Epithelial cell of proximal tubule (primary cell): Measurements from ENCODE around the gene CCRL2. TPM values are rescaled to one million over a fixed set of nuclear protein-coding genes. Genes with fewer than 3 reads are reported as not detected.

Source experiments
- DNase-seq: peaks from one replicate; pipeline ENCODE4 v3.0.0-alpha.2; 2011; ENCODE audit warnings: low read depth
- H3K4me3 ChIP-seq: 2 replicates; pipeline ENCODE4 v1.5.1; 2011; ENCODE audit warnings: low read depth, mild to moderate bottlenecking, low read length
- total RNA-seq: library from RNA; depleted of rRNA; stranded (reverse); fragments of >200 nt; gene quantifications from 2 replicates; pipeline ENCODE4 v1.2.3, GENCODE V29; 2015
- TF ChIP-seq, protein P1 (sequence below): conservative IDR thresholded peaks from 2 replicates; pipeline ENCODE4 v1.5.1; 2012; ENCODE audit warnings: low read depth, mild to moderate bottlenecking, low read length

The CCRL2 gene
- total RNA-seq, 1 donor from 2014 or later = not detected

DNA sequence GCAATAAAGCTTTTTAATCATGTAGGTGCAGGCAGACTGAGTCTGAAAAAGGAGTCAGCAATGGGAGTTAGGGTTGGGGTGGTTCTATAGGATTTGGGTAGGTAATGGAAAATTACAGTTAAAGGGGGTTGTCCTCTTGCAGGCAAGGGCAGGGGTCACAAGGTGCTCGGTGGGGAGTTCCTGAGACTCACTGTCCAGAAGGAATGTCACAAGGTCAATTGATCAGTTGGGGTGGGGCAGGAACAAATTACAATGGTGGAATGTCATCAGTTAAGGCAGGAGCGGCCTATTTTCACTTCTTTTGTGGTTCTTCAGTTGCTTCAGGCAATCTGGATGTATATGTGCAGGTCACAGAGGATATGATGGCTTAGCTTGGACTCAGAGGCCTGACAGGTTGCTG, 14.0 kb upstream of the CCRL2 start:
- no peak for DNase-seq
- TF ChIP-seq, protein P1, sequence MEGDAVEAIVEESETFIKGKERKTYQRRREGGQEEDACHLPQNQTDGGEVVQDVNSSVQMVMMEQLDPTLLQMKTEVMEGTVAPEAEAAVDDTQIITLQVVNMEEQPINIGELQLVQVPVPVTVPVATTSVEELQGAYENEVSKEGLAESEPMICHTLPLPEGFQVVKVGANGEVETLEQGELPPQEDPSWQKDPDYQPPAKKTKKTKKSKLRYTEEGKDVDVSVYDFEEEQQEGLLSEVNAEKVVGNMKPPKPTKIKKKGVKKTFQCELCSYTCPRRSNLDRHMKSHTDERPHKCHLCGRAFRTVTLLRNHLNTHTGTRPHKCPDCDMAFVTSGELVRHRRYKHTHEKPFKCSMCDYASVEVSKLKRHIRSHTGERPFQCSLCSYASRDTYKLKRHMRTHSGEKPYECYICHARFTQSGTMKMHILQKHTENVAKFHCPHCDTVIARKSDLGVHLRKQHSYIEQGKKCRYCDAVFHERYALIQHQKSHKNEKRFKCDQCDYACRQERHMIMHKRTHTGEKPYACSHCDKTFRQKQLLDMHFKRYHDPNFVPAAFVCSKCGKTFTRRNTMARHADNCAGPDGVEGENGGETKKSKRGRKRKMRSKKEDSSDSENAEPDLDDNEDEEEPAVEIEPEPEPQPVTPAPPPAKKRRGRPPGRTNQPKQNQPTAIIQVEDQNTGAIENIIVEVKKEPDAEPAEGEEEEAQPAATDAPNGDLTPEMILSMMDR = no peak
- H3K4me3 ChIP-seq = no peak overlapping the region

DNA sequence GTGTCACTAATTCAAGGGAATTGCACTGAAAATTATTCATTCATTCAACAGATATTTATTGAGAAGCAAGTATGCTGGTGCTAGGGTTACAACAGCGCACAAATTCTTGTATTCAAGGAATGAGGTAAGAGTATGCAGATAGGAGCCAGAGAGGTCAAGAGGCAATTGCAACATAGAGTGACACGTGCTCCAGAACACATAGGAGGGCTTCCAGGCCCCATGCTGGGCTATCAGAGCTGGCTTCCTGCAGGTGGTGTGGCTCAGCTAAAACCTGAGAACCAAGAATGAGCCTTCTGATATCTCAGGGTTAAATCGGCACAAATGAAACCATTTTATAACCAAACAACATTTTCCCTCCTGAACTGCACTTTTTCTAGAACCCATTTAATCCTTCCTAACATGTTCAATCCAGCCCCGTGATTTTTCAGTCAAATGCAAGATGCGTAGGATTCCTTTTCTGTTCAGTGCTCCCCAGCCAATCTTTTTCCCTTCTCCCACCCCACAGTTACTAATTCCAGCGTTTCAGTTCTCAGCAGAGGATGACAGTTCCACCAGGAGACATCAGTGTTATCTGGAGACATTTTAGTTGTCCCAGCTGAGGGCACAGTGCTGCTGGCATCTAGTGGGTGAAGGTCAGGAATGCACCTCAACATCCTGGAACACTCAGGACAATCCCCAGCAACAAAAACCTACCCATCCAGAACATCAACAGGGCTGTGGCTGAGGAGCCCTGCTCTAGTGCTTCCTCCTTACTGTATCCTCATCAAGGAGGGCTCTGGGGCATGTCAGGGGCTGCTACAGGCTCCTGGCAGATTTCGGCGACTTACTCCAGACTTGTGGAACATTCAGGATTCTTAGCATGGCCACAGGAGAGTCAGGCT, 13.3 kb upstream of the CCRL2 start:
- TF ChIP-seq, protein P1 = peak; percentile 17
- no peak for DNase-seq
- H3K4me3 ChIP-seq = no peak overlapping the region

DNA sequence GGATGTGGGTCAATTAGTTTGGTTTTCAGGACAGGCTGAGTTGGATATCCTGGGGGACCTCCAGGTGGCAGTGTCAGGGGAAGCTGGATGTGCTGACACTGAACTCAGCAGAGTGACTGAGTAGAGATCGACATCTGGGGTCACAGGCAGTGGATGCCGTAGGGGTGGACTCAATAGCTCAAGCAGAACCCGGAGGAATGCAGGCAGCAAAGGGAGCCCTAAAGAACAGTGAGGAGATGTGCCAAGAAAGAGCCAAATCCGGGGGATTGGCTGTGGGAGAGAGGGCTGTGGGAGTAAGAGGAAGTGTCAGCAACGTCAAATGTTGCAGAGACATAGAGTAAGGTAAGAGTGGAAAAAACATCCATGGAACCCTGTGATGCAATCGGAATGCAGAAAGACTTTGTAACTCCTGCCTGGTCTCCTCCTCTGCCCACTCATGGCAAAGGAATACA, 11.8 kb upstream of the CCRL2 start:
- no peak for DNase-seq
- H3K4me3 ChIP-seq = no peak overlapping the region
- TF ChIP-seq, protein P1 = peak; percentile 24

DNA sequence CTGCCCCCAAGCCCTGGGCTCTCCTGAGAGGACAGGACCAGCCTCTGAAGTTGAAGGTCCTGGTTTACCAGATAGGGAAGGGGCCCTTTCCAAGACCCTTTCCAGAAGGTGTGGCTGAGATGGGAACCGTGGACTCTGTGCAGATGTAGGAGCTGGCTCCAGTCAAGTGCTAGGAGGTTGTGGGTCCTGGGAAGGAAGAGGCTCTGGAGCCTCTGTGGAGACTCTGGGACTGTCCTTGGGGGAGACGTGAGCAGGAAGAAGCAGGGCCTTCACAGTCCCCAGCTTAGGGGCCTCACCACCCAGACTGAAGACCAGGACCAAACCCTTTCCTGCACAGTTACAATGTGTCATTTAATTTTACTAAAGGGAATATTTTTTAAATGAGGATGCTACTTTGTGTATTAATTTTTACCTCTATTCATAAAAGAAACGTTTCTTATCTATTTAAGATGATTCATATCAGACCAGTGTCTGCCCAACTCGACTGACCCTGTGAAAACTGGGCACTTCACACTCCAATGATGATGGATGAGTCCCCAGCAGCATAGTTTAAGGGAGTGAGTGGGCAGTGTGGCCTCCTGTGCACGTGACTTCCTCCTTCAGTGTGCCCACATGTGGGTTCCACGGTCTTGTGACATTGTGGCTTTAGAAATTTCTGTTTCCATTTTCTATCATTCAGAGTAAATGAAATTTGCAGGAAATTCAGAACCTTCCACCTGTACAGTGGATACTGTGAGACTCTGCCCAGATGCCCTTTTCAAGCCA, 11.1 kb upstream of the CCRL2 start:
- DNase-seq = no peak
- H3K4me3 ChIP-seq = no peak overlapping the region
- TF ChIP-seq, protein P1 = no peak

DNA sequence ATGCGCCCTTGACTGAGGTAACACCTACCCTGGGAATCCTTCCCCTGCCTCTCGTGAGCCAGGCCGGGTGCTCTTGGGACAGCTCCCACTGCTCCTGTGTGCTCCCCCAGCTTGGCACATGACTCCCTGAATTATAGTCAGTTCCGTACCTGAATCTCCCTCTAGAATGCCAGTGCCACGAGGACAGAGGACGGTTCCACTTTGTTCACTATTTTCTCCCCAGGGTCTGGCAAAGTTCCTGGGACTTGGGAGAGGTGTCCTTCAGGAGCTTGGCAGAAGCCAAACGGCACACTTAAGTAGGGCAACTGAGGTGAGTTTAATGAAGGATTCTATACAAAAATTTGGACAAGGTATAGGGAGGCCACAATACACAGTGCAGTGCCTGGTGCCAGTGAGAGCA, 9.9 kb upstream of the CCRL2 start:
- no peak for DNase-seq
- H3K4me3 ChIP-seq = no peak overlapping the region
- TF ChIP-seq, protein P1 = no peak

DNA sequence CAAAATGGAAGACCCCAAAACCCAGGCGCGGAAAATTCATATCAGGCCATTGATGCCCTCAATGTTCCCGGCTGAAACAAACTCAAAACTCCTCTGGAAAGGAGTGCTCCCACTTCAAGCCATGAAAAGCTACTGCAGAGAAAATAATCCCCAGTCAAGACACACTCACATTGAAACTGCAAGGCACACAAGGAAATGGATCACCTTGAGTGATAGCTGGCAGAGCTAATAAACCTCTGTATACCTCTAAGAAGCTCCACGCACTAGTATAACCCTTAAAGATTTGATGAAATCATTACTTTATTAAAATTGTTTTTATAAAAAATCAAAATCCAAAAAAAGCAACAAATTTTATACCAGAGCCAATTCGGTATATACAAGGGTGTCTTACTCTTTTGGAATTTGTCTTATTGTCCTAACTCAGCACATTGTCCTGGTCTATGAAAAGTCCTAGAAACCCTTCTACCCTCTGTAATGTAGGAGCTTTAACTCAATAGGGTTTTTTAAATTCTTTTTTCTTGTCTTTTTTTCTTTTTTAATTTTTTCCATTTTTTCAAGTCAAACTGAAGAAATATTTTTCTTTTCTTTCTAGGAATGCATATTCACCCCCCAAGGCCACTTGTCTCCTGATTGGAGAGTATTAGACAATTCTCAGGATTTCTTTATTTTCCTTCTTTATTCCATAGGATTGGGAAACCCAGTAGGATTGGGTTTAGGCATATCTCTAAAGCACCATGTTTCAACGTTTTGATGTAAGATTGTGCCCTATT, 8.7 kb upstream of the CCRL2 start:
- DNase-seq = no peak
- TF ChIP-seq, protein P1 = no peak
- H3K4me3 ChIP-seq = no peak overlapping the region
